HCT116 (cell line): ENCODE results near the gene AGAP1.

Experiments
- EZH2 ChIP-seq: fragments of 200-600 bp; sonication (generic); IDR thresholded peaks from 2 replicates; pipeline ENCODE4 v1.6.1; 2017; ENCODE audit warnings: antibody characterized with exemption, mixed run types
- POLR2AphosphoS5 ChIP-seq: IDR thresholded peaks from 2 replicates; pipeline ENCODE4 v1.6.1; 2011; ENCODE audit warnings: mild to moderate bottlenecking, low read depth, low read length, moderate library complexity
- RAD21 ChIP-seq: IDR thresholded peaks from 2 replicates; pipeline ENCODE4 v1.6.1; 2012; ENCODE audit warnings: low read depth, mild to moderate bottlenecking
- SRF ChIP-seq: IDR thresholded peaks from 2 replicates; pipeline ENCODE4 v1.6.1; 2012; ENCODE audit warnings: low read depth
- TF ChIP-seq, protein P1 (sequence below), 3 experiments: fragments of 200-600 bp in 1 of 3; sonication (generic) in 1 of 3; IDR thresholded peaks in 2 of 3; conservative IDR thresholded peaks in 1 of 3; 2 replicates each; pipeline ENCODE4 v1.5.1; 2012 to 2017; ENCODE audit warnings: low read depth in 2 of 3, low read length in 2 of 3, antibody characterized with exemption in 1 of 3, borderline replicate concordance in 1 of 3, control low read depth in 1 of 3, mild to moderate bottlenecking in 1 of 3, mixed read lengths in 1 of 3, mixed run types in 1 of 3, moderate library complexity in 1 of 3; ENCODE audit not compliant: insufficient read depth in 1 of 3

DNA sequence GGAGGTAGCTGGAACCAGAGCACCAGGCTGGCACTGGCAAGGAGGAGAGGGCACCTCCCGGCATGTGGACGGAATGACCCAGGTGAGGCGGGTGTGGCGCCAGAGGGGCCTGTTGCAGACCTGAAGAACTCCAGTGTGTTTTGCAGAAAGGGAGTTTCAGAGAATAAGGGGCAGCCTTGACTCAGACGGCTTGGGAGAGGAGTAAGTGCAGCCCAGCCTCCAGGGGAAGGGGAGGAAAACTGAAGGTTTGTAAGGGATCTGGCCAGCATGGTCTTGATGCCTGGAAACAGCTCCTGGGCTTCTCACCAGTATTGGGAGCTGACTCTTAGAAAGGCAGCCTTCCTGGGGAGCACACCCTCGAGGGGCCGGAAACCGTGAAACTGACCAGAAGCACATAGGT lies 101.1 kb downstream of the AGAP1 start:
- TF ChIP-seq, protein P1, sequence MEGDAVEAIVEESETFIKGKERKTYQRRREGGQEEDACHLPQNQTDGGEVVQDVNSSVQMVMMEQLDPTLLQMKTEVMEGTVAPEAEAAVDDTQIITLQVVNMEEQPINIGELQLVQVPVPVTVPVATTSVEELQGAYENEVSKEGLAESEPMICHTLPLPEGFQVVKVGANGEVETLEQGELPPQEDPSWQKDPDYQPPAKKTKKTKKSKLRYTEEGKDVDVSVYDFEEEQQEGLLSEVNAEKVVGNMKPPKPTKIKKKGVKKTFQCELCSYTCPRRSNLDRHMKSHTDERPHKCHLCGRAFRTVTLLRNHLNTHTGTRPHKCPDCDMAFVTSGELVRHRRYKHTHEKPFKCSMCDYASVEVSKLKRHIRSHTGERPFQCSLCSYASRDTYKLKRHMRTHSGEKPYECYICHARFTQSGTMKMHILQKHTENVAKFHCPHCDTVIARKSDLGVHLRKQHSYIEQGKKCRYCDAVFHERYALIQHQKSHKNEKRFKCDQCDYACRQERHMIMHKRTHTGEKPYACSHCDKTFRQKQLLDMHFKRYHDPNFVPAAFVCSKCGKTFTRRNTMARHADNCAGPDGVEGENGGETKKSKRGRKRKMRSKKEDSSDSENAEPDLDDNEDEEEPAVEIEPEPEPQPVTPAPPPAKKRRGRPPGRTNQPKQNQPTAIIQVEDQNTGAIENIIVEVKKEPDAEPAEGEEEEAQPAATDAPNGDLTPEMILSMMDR (IDR thresholded peaks at IDR 0.05 in 2 of 3, conservative IDR thresholded peaks at IDR 0.05 in 1 of 3; ENCODE audit: borderline replicate concordance in 1 of 3, insufficient read depth in 1 of 3, low read depth in 2 of 3, low read length in 2 of 3): no peak
- no peak for TF ChIP-seq POLR2AphosphoS5
- no peak for TF ChIP-seq RAD21
- TF ChIP-seq EZH2: no peak
- no peak for TF ChIP-seq SRF
